HEK293 (cell line): ENCODE results near the gene ZFPL1.

Source experiments
- GLIS1 ChIP-seq: fragments of 450-650 bp; formaldehyde crosslinking; IDR thresholded peaks from 2 replicates; pipeline ENCODE4 v1.5.1; 2016; ENCODE audit warnings: missing biosample characterization, missing genetic modification characterization
- HIC1 ChIP-seq: fragments of 450-650 bp; formaldehyde crosslinking; IDR thresholded peaks from 2 replicates; pipeline ENCODE4 v1.5.1; 2016; ENCODE audit warnings: missing biosample characterization, missing genetic modification characterization
- KLF10 ChIP-seq: fragments of 450-650 bp; IDR thresholded peaks from 2 replicates; pipeline ENCODE4 v1.5.1; 2018; ENCODE audit warnings: missing biosample characterization, mild to moderate bottlenecking, missing genetic modification characterization
- KLF9 ChIP-seq: fragments of 450-650 bp; formaldehyde crosslinking; IDR thresholded peaks from 2 replicates; pipeline ENCODE4 v1.5.1; 2016; ENCODE audit warnings: missing biosample characterization, missing genetic modification characterization, low read depth
- SETDB1 ChIP-seq: IDR thresholded peaks from one replicate; pipeline ENCODE4 v1.6.1; 2017; ENCODE audit warnings: mild to moderate bottlenecking, low read length, moderate library complexity, mixed read lengths; ENCODE audit not compliant: insufficient read length
- YY1 ChIP-seq: fragments of 450-650 bp; formaldehyde crosslinking; IDR thresholded peaks from 2 replicates; pipeline ENCODE4 v1.5.1; 2018; ENCODE audit warnings: missing biosample characterization, missing genetic modification characterization
- YY2 ChIP-seq: fragments of 450-650 bp; formaldehyde crosslinking; IDR thresholded peaks from 2 replicates; pipeline ENCODE4 v1.5.1; 2016; ENCODE audit warnings: missing biosample characterization, missing genetic modification characterization
- ZBTB17 ChIP-seq: fragments of 450-650 bp; formaldehyde crosslinking; IDR thresholded peaks from 2 replicates; pipeline ENCODE4 v1.5.1; 2016; ENCODE audit warnings: missing biosample characterization, missing genetic modification characterization
- ZBTB20 ChIP-seq: fragments of 450-650 bp; formaldehyde crosslinking; IDR thresholded peaks from 2 replicates; pipeline ENCODE4 v1.5.1; 2016; ENCODE audit warnings: missing biosample characterization, missing genetic modification characterization
- ZBTB21 ChIP-seq: fragments of 450-650 bp; formaldehyde crosslinking; IDR thresholded peaks from 2 replicates; pipeline ENCODE4 v1.5.1; 2017; ENCODE audit warnings: missing biosample characterization, missing genetic modification characterization
- ZFHX2 ChIP-seq: fragments of 450-650 bp; formaldehyde crosslinking; conservative IDR thresholded peaks from 2 replicates; pipeline ENCODE4 v1.5.1; 2016; ENCODE audit warnings: missing biosample characterization, missing genetic modification characterization
- ZNF138 ChIP-seq: fragments of 450-650 bp; formaldehyde crosslinking; IDR thresholded peaks from 2 replicates; pipeline ENCODE4 v1.5.1; 2016; ENCODE audit warnings: missing biosample characterization, missing genetic modification characterization, borderline replicate concordance
- ZNF19 ChIP-seq: fragments of 450-650 bp; formaldehyde crosslinking; IDR thresholded peaks from 2 replicates; pipeline ENCODE4; 2016; ENCODE audit warnings: missing biosample characterization, missing genetic modification characterization, low read depth
- ZNF362 ChIP-seq: fragments of 450-650 bp; formaldehyde crosslinking; IDR thresholded peaks from 2 replicates; pipeline ENCODE4 v1.5.1; 2016; ENCODE audit warnings: missing biosample characterization, missing genetic modification characterization
- ZNF426 ChIP-seq: fragments of 450-650 bp; formaldehyde crosslinking; IDR thresholded peaks from 2 replicates; pipeline ENCODE4 v1.5.1; 2017; ENCODE audit warnings: missing biosample characterization, missing genetic modification characterization, mild to moderate bottlenecking, inconsistent platforms, moderate library complexity
- ZNF549 ChIP-seq: fragments of 450-650 bp; IDR thresholded peaks from 2 replicates; pipeline ENCODE4 v1.5.1; 2018; ENCODE audit warnings: missing biosample characterization, missing genetic modification characterization, mild to moderate bottlenecking, inconsistent platforms, moderate library complexity
- ZNF776 ChIP-seq: fragments of 450-650 bp; formaldehyde crosslinking; IDR thresholded peaks from 2 replicates; pipeline ENCODE4 v1.5.0; 2017; ENCODE audit warnings: missing biosample characterization, missing genetic modification characterization, borderline replicate concordance
- ZNF777 ChIP-seq: fragments of 450-650 bp; formaldehyde crosslinking; IDR thresholded peaks from 2 replicates; pipeline ENCODE4 v1.5.1; 2017; ENCODE audit warnings: missing biosample characterization, missing genetic modification characterization, borderline replicate concordance
- TF ChIP-seq, protein P1 (sequence below): fragments of 450-650 bp; formaldehyde crosslinking; IDR thresholded peaks from 2 replicates; pipeline ENCODE4 v1.5.1; 2016; ENCODE audit warnings: missing biosample characterization, missing genetic modification characterization
- TF ChIP-seq, protein P2 (sequence below): fragments of 450-650 bp; IDR thresholded peaks from 2 replicates; pipeline ENCODE4 v1.5.1; 2018; ENCODE audit warnings: missing biosample characterization, missing genetic modification characterization
- TF ChIP-seq, protein P3 (sequence below): fragments of 450-650 bp; formaldehyde crosslinking; IDR thresholded peaks from 2 replicates; pipeline ENCODE4 v1.5.1; 2016; ENCODE audit warnings: missing biosample characterization, missing genetic modification characterization
- TF ChIP-seq, protein P4 (sequence below): fragments of 450-650 bp; formaldehyde crosslinking; IDR thresholded peaks from 2 replicates; pipeline ENCODE4 v1.5.1; 2016; ENCODE audit warnings: missing biosample characterization, missing genetic modification characterization
- TF ChIP-seq, protein P5 (sequence below): fragments of 450-650 bp; formaldehyde crosslinking; IDR thresholded peaks from 2 replicates; pipeline ENCODE4 v1.5.1; 2016; ENCODE audit warnings: missing biosample characterization, missing genetic modification characterization

The ZFPL1 gene

GRCh38 chr11:65121865-65122696 is 38.1 kb downstream of the ZFPL1 start, which contains the start of the genes FAU and MRPL49 (continued):
- TF ChIP-seq ZNF362 (tag by site-specific recombination): 0 out of 2 replicates have a peak, but pooled peaks have one; percentile 18
- TF ChIP-seq YY2 (tag by site-specific recombination): peak; percentile 86
- no peak for TF ChIP-seq ZNF776 (tag by site-specific recombination)
- TF ChIP-seq, protein P1, sequence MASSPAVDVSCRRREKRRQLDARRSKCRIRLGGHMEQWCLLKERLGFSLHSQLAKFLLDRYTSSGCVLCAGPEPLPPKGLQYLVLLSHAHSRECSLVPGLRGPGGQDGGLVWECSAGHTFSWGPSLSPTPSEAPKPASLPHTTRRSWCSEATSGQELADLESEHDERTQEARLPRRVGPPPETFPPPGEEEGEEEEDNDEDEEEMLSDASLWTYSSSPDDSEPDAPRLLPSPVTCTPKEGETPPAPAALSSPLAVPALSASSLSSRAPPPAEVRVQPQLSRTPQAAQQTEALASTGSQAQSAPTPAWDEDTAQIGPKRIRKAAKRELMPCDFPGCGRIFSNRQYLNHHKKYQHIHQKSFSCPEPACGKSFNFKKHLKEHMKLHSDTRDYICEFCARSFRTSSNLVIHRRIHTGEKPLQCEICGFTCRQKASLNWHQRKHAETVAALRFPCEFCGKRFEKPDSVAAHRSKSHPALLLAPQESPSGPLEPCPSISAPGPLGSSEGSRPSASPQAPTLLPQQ (tag by site-specific recombination): 0 out of 2 replicates have a peak, but pooled peaks have one; percentile 61
- TF ChIP-seq ZNF777 (tag by site-specific recombination): no peak
- TF ChIP-seq ZBTB21: peak; percentile 57; the same call in 1 of the 2 replicates
- TF ChIP-seq, protein P2, sequence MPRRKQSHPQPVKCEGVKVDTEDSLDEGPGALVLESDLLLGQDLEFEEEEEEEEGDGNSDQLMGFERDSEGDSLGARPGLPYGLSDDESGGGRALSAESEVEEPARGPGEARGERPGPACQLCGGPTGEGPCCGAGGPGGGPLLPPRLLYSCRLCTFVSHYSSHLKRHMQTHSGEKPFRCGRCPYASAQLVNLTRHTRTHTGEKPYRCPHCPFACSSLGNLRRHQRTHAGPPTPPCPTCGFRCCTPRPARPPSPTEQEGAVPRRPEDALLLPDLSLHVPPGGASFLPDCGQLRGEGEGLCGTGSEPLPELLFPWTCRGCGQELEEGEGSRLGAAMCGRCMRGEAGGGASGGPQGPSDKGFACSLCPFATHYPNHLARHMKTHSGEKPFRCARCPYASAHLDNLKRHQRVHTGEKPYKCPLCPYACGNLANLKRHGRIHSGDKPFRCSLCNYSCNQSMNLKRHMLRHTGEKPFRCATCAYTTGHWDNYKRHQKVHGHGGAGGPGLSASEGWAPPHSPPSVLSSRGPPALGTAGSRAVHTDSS (tag by site-specific recombination): no peak
- TF ChIP-seq, protein P3, sequence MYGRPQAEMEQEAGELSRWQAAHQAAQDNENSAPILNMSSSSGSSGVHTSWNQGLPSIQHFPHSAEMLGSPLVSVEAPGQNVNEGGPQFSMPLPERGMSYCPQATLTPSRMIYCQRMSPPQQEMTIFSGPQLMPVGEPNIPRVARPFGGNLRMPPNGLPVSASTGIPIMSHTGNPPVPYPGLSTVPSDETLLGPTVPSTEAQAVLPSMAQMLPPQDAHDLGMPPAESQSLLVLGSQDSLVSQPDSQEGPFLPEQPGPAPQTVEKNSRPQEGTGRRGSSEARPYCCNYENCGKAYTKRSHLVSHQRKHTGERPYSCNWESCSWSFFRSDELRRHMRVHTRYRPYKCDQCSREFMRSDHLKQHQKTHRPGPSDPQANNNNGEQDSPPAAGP (tag by site-specific recombination): 0 out of 2 replicates have a peak, but pooled peaks have one; percentile 31
- TF ChIP-seq GLIS1 (tag by site-specific recombination): peak; percentile 29; the same call in 1 of the 2 replicates
- peak; percentile 90 for TF ChIP-seq HIC1 (tag by site-specific recombination)
- TF ChIP-seq, protein P4, sequence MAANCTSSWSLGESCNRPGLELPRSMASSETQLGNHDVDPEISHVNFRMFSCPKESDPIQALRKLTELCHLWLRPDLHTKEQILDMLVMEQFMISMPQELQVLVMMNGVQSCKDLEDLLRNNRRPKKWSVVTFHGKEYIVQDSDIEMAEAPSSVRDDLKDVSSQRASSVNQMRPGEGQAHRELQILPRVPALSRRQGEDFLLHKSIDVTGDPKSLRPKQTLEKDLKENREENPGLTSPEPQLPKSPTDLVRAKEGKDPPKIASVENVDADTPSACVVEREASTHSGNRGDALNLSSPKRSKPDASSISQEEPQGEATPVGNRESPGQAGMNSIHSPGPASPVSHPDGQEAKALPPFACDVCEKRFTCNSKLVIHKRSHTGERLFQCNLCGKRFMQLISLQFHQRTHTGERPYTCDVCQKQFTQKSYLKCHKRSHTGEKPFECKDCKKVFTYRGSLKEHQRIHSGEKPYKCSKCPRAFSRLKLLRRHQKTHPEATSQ (tag by site-specific recombination): no peak
- peak; percentile 47; the same call in 1 of the 2 replicates for TF ChIP-seq ZBTB20 (tag by site-specific recombination)
- TF ChIP-seq ZFHX2: peak; percentile 79
- peak; percentile 33; the same call in 1 of the 2 replicates for TF ChIP-seq KLF10 (tag by site-specific recombination)
- peak; percentile 81 for TF ChIP-seq ZBTB17
- TF ChIP-seq KLF9 (tag by site-specific recombination): peak; percentile 66
- TF ChIP-seq ZNF426: no peak
- TF ChIP-seq ZNF19: no peak
- no peak for TF ChIP-seq ZNF549 (tag by site-specific recombination)
- no peak for TF ChIP-seq ZNF138 (tag by site-specific recombination)
- peak; percentile 79 for TF ChIP-seq YY1
- no peak for TF ChIP-seq SETDB1
- TF ChIP-seq, protein P5, sequence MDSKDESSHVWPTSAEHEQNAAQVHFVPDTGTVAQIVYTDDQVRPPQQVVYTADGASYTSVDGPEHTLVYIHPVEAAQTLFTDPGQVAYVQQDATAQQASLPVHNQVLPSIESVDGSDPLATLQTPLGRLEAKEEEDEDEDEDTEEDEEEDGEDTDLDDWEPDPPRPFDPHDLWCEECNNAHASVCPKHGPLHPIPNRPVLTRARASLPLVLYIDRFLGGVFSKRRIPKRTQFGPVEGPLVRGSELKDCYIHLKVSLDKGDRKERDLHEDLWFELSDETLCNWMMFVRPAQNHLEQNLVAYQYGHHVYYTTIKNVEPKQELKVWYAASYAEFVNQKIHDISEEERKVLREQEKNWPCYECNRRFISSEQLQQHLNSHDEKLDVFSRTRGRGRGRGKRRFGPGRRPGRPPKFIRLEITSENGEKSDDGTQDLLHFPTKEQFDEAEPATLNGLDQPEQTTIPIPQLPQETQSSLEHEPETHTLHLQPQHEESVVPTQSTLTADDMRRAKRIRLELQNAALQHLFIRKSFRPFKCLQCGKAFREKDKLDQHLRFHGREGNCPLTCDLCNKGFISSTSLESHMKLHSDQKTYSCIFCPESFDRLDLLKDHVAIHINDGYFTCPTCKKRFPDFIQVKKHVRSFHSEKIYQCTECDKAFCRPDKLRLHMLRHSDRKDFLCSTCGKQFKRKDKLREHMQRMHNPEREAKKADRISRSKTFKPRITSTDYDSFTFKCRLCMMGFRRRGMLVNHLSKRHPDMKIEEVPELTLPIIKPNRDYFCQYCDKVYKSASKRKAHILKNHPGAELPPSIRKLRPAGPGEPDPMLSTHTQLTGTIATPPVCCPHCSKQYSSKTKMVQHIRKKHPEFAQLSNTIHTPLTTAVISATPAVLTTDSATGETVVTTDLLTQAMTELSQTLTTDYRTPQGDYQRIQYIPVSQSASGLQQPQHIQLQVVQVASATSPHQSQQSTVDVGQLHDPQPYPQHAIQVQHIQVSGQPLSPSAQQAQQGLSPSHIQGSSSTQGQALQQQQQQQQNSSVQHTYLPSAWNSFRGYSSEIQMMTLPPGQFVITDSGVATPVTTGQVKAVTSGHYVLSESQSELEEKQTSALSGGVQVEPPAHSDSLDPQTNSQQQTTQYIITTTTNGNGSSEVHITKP (tag by site-specific recombination): peak; percentile 71
